ENCODE results near the gene IGIP. TPM values are rescaled to one million over a fixed set of nuclear protein-coding genes. Genes with fewer than 3 reads are reported as not detected.

Gene IGIP
- total and polyA plus RNA-seq, 2 of the 8 experiments (the other 6 are each of a cell fraction or from before 2014, with no cell fraction given) = 0.32 to 0.69 TPM

DNA sequence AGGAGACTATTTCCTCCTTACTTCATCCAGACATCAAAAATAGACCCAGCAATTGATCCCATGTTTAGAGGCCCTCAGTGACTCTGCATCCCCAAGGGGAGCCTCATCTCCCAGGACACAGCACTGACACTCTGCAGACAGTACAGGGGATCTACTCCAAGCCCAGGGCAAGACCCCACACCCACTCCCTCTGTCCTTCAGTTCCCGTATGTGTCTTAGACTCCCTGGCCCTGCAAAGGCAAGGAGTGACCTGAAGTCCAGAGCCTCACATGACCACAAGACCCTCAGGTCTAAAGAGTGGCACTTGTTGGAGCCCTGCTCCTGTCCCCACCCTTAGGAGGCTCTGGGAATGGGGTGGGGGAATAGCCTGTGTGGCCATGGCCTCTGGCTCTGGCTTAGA, 21.7 kb downstream of the IGIP start (continued):
- TF ChIP-seq, protein P1, sequence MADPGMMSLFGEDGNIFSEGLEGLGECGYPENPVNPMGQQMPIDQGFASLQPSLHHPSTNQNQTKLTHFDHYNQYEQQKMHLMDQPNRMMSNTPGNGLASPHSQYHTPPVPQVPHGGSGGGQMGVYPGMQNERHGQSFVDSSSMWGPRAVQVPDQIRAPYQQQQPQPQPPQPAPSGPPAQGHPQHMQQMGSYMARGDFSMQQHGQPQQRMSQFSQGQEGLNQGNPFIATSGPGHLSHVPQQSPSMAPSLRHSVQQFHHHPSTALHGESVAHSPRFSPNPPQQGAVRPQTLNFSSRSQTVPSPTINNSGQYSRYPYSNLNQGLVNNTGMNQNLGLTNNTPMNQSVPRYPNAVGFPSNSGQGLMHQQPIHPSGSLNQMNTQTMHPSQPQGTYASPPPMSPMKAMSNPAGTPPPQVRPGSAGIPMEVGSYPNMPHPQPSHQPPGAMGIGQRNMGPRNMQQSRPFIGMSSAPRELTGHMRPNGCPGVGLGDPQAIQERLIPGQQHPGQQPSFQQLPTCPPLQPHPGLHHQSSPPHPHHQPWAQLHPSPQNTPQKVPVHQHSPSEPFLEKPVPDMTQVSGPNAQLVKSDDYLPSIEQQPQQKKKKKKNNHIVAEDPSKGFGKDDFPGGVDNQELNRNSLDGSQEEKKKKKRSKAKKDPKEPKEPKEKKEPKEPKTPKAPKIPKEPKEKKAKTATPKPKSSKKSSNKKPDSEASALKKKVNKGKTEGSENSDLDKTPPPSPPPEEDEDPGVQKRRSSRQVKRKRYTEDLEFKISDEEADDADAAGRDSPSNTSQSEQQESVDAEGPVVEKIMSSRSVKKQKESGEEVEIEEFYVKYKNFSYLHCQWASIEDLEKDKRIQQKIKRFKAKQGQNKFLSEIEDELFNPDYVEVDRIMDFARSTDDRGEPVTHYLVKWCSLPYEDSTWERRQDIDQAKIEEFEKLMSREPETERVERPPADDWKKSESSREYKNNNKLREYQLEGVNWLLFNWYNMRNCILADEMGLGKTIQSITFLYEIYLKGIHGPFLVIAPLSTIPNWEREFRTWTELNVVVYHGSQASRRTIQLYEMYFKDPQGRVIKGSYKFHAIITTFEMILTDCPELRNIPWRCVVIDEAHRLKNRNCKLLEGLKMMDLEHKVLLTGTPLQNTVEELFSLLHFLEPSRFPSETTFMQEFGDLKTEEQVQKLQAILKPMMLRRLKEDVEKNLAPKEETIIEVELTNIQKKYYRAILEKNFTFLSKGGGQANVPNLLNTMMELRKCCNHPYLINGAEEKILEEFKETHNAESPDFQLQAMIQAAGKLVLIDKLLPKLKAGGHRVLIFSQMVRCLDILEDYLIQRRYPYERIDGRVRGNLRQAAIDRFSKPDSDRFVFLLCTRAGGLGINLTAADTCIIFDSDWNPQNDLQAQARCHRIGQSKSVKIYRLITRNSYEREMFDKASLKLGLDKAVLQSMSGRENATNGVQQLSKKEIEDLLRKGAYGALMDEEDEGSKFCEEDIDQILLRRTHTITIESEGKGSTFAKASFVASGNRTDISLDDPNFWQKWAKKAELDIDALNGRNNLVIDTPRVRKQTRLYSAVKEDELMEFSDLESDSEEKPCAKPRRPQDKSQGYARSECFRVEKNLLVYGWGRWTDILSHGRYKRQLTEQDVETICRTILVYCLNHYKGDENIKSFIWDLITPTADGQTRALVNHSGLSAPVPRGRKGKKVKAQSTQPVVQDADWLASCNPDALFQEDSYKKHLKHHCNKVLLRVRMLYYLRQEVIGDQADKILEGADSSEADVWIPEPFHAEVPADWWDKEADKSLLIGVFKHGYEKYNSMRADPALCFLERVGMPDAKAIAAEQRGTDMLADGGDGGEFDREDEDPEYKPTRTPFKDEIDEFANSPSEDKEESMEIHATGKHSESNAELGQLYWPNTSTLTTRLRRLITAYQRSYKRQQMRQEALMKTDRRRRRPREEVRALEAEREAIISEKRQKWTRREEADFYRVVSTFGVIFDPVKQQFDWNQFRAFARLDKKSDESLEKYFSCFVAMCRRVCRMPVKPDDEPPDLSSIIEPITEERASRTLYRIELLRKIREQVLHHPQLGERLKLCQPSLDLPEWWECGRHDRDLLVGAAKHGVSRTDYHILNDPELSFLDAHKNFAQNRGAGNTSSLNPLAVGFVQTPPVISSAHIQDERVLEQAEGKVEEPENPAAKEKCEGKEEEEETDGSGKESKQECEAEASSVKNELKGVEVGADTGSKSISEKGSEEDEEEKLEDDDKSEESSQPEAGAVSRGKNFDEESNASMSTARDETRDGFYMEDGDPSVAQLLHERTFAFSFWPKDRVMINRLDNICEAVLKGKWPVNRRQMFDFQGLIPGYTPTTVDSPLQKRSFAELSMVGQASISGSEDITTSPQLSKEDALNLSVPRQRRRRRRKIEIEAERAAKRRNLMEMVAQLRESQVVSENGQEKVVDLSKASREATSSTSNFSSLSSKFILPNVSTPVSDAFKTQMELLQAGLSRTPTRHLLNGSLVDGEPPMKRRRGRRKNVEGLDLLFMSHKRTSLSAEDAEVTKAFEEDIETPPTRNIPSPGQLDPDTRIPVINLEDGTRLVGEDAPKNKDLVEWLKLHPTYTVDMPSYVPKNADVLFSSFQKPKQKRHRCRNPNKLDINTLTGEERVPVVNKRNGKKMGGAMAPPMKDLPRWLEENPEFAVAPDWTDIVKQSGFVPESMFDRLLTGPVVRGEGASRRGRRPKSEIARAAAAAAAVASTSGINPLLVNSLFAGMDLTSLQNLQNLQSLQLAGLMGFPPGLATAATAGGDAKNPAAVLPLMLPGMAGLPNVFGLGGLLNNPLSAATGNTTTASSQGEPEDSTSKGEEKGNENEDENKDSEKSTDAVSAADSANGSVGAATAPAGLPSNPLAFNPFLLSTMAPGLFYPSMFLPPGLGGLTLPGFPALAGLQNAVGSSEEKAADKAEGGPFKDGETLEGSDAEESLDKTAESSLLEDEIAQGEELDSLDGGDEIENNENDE (IDR thresholded peaks at IDR 0.05; ENCODE audit: insufficient replicate concordance, low read length) = no peak
- TF ChIP-seq SP1 (IDR thresholded peaks at IDR 0.05; ENCODE audit: low read depth, low read length) (no peak), CBX8 (IDR thresholded peaks at IDR 0.05; ENCODE audit: borderline replicate concordance, low read depth, low read length) (no peak), TCF12 (IDR thresholded peaks at IDR 0.05; ENCODE audit: low read depth, low read length) (no peak)

All from H1 (cell line).